GM19240 (cell line): ENCODE data around the gene FSTL4.

Experiments
- DNase-seq: peaks from one replicate; pipeline ENCODE4 v3.0.0; 2011; ENCODE audit warnings: low spot score; ENCODE audit not compliant: insufficient read length

Gene FSTL4

GRCh38 chr5:133267601-133268000 lies 344.7 kb downstream of the FSTL4 start:
- no peak for DNase-seq

- DNase-seq: no peak
Measured at GRCh38 chr5:133266966-133267365, 345.4 kb downstream of the FSTL4 start.

- no peak for DNase-seq
Measured at GRCh38 chr5:133266527-133266878, 345.8 kb downstream of the FSTL4 start.

DNA sequence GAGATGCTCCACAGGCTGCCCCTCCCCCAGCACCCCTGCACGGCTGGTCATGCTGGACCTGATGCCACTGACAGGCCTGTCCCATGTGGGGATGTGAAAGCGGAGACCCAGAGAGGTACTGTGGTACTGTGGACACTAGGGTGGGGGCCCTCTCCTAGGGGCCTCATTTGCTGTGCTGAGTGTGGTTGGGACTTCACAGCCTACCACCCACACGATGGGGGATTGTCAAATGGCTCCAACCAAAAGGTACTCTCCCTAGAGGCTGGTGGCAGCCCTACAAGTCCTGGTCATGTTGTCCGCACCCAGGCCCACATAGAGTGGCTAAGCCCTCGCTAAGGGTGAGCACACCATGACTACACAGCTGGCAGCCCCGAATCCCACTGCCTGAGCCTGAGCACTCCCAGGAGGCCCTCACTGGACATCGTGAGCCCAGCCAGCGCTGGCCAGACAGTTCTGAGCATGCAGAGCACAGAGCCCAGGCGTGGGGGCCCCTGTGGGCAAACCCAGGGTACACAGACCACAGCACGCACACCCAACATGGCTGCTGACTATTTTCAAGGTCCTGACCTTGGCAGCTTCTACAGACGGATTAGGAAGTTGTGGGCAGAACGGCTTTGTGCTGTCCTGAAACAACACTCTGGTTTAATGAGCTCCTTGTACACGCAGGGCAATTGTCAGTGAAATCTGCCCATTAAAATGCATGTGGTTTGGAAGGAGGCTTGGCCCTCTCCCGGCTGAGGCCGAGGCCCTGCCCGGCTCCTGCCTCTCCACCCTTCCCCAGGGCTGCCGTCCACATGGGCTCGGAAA lies 346.4 kb downstream of the FSTL4 start:
- DNase-seq: no peak

DNA sequence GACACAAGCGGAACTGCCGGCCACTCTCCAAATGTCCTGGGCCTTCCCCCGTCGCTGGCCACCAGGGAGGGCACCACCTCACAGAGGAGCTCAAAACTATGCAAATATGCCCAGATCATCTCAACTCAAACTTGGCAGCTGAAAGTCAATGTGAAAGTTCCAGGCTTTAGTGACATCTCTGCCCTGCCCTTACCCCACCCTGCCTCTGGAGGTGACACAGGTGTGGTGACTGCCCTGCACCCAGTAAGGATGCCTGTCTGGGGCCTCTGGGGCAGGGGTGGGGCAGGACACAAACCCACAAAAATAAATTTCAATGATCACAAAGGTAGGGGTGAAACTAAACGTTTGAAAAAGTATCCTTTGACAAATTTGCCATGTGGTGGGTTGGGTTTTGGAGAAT lies 347.1 kb downstream of the FSTL4 start:
- no peak for DNase-seq

DNA sequence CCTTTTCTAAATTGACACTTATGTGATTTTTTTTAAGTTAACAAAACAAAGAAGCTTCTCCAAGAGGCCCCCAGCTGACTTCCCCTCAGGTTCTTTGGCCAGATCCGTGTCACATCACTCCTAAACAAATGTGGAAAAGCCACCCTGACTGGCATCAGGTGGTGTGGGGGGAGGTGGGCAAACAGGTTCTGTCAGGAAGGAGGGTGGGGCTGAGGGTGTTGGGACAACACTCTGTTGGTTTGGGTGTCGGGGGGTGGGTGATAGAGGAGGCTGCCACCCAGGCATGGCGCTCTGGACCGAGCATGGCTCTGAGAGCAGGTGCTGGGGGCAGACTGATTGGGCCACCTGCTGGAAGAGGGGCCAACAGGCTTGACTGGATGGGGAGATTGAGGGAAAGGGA lies 349.7 kb downstream of the FSTL4 start:
- no peak for DNase-seq

GRCh38 chr5:133261993-133262392 lies 350.3 kb downstream of the FSTL4 start:
- no peak for DNase-seq

DNA sequence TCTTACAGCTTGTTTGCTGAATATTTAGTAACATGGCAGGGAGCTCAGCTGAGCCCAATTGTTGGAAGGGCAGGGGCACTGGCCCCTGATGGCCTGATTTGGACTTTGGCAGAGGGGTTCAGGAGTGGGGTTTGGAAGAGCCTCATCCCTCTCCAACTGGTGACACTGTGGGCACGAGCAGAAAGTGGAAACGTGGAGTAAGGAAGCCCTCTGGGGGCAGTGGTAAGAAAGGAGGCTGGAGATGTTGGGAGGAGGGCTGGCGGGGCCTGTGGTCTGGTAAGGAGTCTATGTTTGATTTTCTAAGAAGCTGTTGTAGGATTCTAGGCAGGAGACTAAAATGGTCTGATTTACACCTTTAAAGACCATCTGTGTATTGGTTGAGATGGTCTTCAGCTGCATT lies 351.6 kb downstream of the FSTL4 start:
- no peak for DNase-seq

- no peak for DNase-seq
Measured at GRCh38 chr5:133259199-133259997, 352.9 kb downstream of the FSTL4 start.

GRCh38 chr5:133257977-133258376 lies 354.4 kb downstream of the FSTL4 start:
- DNase-seq: no peak

DNA sequence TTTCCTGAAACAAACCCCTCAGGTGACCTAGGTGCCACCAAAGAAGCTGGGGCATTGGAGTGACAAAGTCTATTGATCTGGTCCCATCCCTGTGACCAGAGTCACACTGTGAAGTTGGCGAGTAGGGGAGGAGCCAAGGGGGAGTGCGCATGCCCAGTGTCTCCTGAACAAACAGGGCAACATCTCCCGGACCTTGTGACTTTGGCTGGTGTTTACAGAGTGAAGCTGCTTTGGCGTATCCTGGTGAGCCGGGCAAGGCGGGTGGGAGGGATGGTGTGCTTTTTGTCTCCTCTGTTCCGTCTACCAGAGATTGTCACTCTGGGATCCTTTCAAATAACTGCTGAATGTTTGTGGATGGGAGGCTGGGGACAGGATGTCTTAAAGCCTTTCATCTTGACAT lies 356.1 kb downstream of the FSTL4 start:
- DNase-seq: no peak

- DNase-seq: no peak
Measured at GRCh38 chr5:133254803-133255202, 357.5 kb downstream of the FSTL4 start.

GRCh38 chr5:133253671-133254070 lies 358.7 kb downstream of the FSTL4 start:
- DNase-seq: no peak

GRCh38 chr5:133253070-133253469 lies 359.3 kb downstream of the FSTL4 start:
- DNase-seq: no peak

DNA sequence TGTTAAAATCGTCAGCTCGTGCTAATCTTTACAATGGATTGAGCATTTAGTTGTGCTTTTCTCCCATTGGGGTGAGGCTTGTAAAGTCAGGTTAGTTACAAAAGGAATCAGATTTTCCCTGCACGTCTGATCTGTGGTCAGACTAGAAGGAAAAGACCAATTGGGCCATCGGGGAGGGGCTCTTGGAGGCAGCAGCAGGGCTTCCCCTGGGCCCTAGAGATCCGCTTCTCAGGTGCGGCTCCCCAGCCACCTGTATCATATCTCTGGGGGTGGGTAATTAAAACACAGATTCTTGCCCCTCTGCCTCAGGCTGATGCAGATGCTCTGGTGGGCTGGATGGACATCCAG lies 360.2 kb downstream of the FSTL4 start:
- DNase-seq: no peak

DNA sequence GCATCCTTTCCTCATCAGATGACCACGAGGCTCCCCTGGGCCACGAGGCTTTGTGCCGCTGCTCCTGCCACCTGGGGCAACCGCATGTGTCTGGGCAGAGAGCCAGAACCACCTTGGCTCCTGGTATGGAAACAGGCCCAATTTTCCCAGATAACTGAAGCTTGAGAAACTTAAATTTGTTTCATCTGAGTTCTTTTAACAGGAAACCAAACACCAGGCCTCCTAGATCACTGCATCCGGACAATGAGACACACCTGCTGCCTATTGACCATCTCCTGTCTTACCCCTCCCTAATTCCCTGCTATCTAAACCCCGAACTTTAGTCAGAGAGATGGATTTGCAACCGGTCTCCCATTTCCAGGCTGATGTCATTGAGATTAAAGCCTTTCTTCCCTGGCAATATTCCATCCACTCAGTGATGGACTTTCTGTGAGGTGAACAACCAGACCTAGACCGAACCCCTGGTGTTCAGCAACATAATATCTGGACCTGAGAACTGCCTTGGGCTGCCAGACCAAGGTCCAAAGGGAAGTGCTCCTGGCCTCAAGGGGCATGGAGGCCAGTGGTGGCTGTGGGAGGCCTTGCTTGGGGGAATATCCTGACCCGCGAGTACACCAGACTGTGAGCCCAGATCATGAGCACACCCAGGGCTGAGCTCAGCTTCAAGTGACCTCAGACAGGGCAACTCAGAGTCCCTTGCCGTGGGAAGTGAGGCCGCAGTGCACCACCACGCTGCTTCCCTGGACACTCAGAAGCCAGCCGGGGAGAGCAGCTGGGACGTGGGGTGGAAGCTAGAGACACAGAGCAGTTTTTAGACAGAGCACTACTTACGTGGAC lies 360.8 kb downstream of the FSTL4 start:
- no peak for DNase-seq

GRCh38 chr5:133250527-133250926 lies 361.8 kb downstream of the FSTL4 start:
- DNase-seq: no peak

DNA sequence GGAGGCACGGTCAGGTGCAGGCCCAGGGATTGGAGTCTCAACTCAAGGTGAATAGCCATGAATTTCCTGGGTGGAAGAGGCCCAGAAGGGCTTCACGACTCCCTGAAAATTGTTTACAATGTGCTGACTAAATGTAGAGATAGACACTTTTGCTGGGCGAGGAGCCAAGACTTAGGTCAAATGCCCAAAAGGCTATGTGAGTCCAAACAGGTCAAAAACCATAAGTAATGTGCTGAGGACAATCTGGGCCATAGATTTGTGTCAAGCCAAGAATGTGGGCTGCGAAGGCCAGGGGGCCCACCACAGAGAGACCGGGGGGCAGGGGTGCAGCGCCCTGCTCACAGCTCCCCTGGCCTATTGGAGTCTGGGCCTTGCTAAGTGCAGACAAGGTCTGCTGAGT lies 362.7 kb downstream of the FSTL4 start:
- no peak for DNase-seq

GRCh38 chr5:133247881-133248624 lies 364.3 kb downstream of the FSTL4 start:
- DNase-seq: no peak

- DNase-seq: no peak
Measured at GRCh38 chr5:133247151-133247709, 365.1 kb downstream of the FSTL4 start.
